Ascending aorta (tissue), 2 donors: ENCODE results near the gene USP17L12. TPM values are rescaled to one million over a fixed set of nuclear protein-coding genes. Genes with fewer than 3 reads are reported as not detected.
"Not testable (repeated sequence)": the region's sequence is repeated elsewhere in the genome, so short reads cannot be mapped to it uniquely, and the experiment has no call there.

Source experiments
- DNase-seq, 2 donors: peaks; one replicate each; pipeline ENCODE4 v3.0.0-alpha.2; 2019; ENCODE audit warnings: low spot score in 2 of 2
- H3K27ac ChIP-seq, 2 donors: fragments of 200-600 bp; sonication (generic); one replicate each; pipeline ENCODE4 v1.5.1; 2016 to 2017; ENCODE audit warnings: mild to moderate bottlenecking in 1 of 2
- H3K27me3 ChIP-seq: fragments of 200-600 bp; sonication (generic); one replicate; pipeline ENCODE4 v1.5.1; 2017
- H3K36me3 ChIP-seq, 2 donors: fragments of 200-600 bp; sonication (generic); one replicate each; pipeline ENCODE4 v1.5.1; 2016
- H3K4me1 ChIP-seq, 2 donors: fragments of 200-600 bp; sonication (generic); one replicate each; pipeline ENCODE4 v1.5.1; 2016 to 2017; ENCODE audit warnings: mild to moderate bottlenecking in 1 of 2
- H3K4me3 ChIP-seq, 2 donors: fragments of 200-600 bp; sonication (generic); one replicate each; pipeline ENCODE4 v1.5.1; 2016 to 2017; ENCODE audit warnings: mild to moderate bottlenecking in 1 of 2
- H3K9me3 ChIP-seq, 2 donors: fragments of 200-600 bp; sonication (generic); one replicate each; pipeline ENCODE4 v1.5.1; 2016
- intact Hi-C: fragments of 100-400 bp; cut with DNase I; formaldehyde crosslinking; loops from one replicate; pipeline ENCODE4 v1.15.1; 2023
- total RNA-seq: library from RNA; depleted of rRNA; stranded (reverse); fragments of >200 nt; gene quantifications from one replicate; pipeline ENCODE4 v1.1.0, GENCODE V29; 2016

Gene USP17L12
- total RNA-seq, 1 donor from 2014 or later, result not detected

DNA sequence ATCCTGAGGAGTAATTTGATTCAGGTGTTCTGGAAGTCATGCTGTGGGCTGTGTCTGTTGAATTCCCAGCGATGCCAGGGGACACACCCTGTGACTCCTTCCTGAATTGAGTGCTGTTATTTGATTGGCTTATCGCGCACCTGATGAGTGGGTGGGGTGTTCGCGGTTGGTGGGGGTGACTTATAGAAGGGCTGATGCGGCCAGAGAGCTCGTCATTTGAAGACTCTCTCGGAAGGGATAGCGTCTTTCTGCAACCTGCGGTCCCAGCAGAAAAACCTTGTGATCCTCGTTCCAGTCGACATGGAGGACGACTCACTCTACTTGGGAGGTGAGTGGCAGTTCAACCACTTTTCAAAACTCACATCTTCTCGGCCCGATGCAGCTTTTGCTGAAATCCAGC lies 47.4 kb downstream of the USP17L12 start, which contains the start of gene USP17L22:
USP17L22 (plus strand) TSS at position 301 of the 400 bp plus-strand sequence; CDS start at position 301, 0 bp downstream.
- DNase-seq, H3K4me1 ChIP-seq, H3K27ac ChIP-seq, H3K4me3 ChIP-seq, H3K36me3 ChIP-seq, H3K9me3 ChIP-seq, H3K27me3 ChIP-seq, intact Hi-C loops: not testable (repeated sequence)

Other genes with a start within 250 kb of the USP17L12 start
- gene FAM90A26, start 49.7 kb upstream of the USP17L12 start, total RNA-seq, result not detected
- gene USP17L10, start 9.5 kb upstream of the USP17L12 start, total RNA-seq, result not detected
- not detected for gene USP17L11, start 4.7 kb upstream of the USP17L12 start, total RNA-seq
- gene USP17L13, start 4.7 kb downstream of the USP17L12 start, total RNA-seq, result not detected
- not detected for gene USP17L15, start 14.2 kb downstream of the USP17L12 start, total RNA-seq
- gene USP17L17, start 23.7 kb downstream of the USP17L12 start, total RNA-seq, result not detected
- gene USP17L18, start 28.5 kb downstream of the USP17L12 start, total RNA-seq, result not detected
- gene USP17L19, start 33.2 kb downstream of the USP17L12 start, total RNA-seq, result not detected
- not detected for gene USP17L20, start 38.0 kb downstream of the USP17L12 start, total RNA-seq
- gene USP17L21, start 42.7 kb downstream of the USP17L12 start, total RNA-seq, result not detected
- gene USP17L22, start 47.5 kb downstream of the USP17L12 start, total RNA-seq, result not detected
- not detected for gene USP17L24, start 105.0 kb downstream of the USP17L12 start, total RNA-seq
- gene USP17L25, start 109.8 kb downstream of the USP17L12 start, total RNA-seq, result not detected
- gene USP17L26, start 114.5 kb downstream of the USP17L12 start, total RNA-seq, result not detected
- not detected for gene USP17L5, start 119.3 kb downstream of the USP17L12 start, total RNA-seq
- gene USP17L27, start 124.0 kb downstream of the USP17L12 start, total RNA-seq, result not detected
- gene USP17L28, start 128.7 kb downstream of the USP17L12 start, total RNA-seq, result not detected
- not detected for gene USP17L29, start 133.5 kb downstream of the USP17L12 start, total RNA-seq
- gene USP17L30, start 143.0 kb downstream of the USP17L12 start, total RNA-seq, result not detected
- not detected for gene DEFB131A, start 224.3 kb downstream of the USP17L12 start, total RNA-seq